DND-41 (cell line): ENCODE data around the gene SEMA3A.

Source experiments
- ATAC-seq: fragments of 200-7000 bp; cut with Tn5 transposase; 3 replicates; pipeline ENCODE4 v1.9.1; 2021; ENCODE audit warnings: low read depth; ENCODE audit not compliant: insufficient read depth
- DNase-seq: peaks from one replicate; pipeline ENCODE4 v3.0.0-alpha.2; 2020
- H2AFZ ChIP-seq: 2 replicates; pipeline ENCODE4 v1.6.0; 2012; ENCODE audit warnings: low read depth, low read length
- H3K27ac ChIP-seq: 2 replicates; pipeline ENCODE4 v1.5.1; 2012; ENCODE audit warnings: low read length, inconsistent platforms
- H3K27me3 ChIP-seq: fragments of 200-600 bp; sonication (generic); 2 replicates; pipeline ENCODE4 v1.6.0; 2012; ENCODE audit warnings: low read length, mild to moderate bottlenecking, inconsistent platforms; ENCODE audit not compliant: insufficient read depth, poor library complexity
- H3K36me3 ChIP-seq: 2 replicates; pipeline ENCODE4 v1.5.1; 2012; ENCODE audit warnings: low read length, inconsistent platforms; ENCODE audit not compliant: insufficient read depth
- H3K4me1 ChIP-seq: 2 replicates; pipeline ENCODE4 v1.5.1; 2012; ENCODE audit warnings: mild to moderate bottlenecking, low read length; ENCODE audit not compliant: insufficient read depth
- H3K4me2 ChIP-seq: 2 replicates; pipeline ENCODE4 v1.6.0; 2012; ENCODE audit warnings: mild to moderate bottlenecking, moderate library complexity, low read length, inconsistent platforms; ENCODE audit not compliant: insufficient read depth
- H3K4me3 ChIP-seq, 2 experiments: fragments of 200-600 bp in 1 of 2; shearing (Covaris generic) in 1 of 2; 2 replicates each; pipeline ENCODE4 v1.5.1; 2012 to 2016; ENCODE audit warnings: inconsistent platforms in 2 of 2, low read length in 2 of 2, mild to moderate bottlenecking in 2 of 2, low read depth in 1 of 2, moderate library complexity in 1 of 2
- H3K79me2 ChIP-seq: 2 replicates; pipeline ENCODE4 v1.6.0; 2012; ENCODE audit warnings: low read length, inconsistent platforms; ENCODE audit not compliant: insufficient read depth
- H3K9ac ChIP-seq: 2 replicates; pipeline ENCODE4 v1.6.0; 2012; ENCODE audit warnings: low read depth, mild to moderate bottlenecking, inconsistent platforms, low read length, moderate library complexity
- H3K9me3 ChIP-seq: 2 replicates; pipeline ENCODE4 v1.5.1; 2012; ENCODE audit warnings: low read length, moderate library complexity, mild to moderate bottlenecking, inconsistent platforms; ENCODE audit not compliant: insufficient read depth, severe bottlenecking
- H4K20me1 ChIP-seq: 2 replicates; pipeline ENCODE4 v1.6.0; 2012; ENCODE audit warnings: low read length; ENCODE audit not compliant: insufficient read depth
- EZH2 ChIP-seq: IDR thresholded peaks from 3 replicates; pipeline ENCODE4 v1.6.1; 2012; ENCODE audit warnings: borderline replicate concordance, low read depth, mild to moderate bottlenecking, moderate library complexity, low read length, inconsistent platforms; ENCODE audit not compliant: severe bottlenecking
- TF ChIP-seq, protein P1 (sequence below): IDR thresholded peaks from 2 replicates; pipeline ENCODE4 v1.5.1; 2012; ENCODE audit warnings: borderline replicate concordance, low read length, moderate library complexity, mild to moderate bottlenecking; ENCODE audit not compliant: poor library complexity, severe bottlenecking; ENCODE audit errors: extremely low read depth

Gene SEMA3A

DNA sequence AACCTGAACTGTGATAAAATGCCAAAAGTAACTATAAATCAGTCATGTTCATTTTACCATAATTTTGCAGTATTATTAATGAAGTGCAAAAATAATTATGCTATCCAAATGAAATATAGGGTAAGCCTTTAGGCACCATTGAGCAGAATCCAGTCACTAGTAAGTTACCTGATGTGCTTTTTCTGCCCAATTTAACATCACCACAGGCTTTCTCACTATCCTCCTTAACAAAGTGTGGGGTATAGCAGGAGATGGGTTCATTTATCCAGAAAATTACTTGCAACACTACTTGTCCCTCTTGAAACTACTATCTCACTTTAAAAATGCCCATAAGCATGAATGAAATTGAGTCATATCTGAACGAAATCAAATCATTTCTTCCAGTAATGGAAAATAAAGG is 211.0 kb downstream of the SEMA3A start:
- no peaks in the 10 kb centered on the region for H3K36me3 ChIP-seq
- no peak for ATAC-seq
- DNase-seq, result no peak
- H3K4me3 ChIP-seq, result no peak overlapping the region
- no peaks in the 10 kb centered on the region for H3K79me2 ChIP-seq
- no peak overlapping the region for H3K27ac ChIP-seq
- H3K9ac ChIP-seq, result no peak overlapping the region
- no peak overlapping the region for H2AFZ ChIP-seq
- no peaks in the 10 kb centered on the region for H3K4me1 ChIP-seq
- no peak for TF ChIP-seq EZH2
- TF ChIP-seq, protein P1, sequence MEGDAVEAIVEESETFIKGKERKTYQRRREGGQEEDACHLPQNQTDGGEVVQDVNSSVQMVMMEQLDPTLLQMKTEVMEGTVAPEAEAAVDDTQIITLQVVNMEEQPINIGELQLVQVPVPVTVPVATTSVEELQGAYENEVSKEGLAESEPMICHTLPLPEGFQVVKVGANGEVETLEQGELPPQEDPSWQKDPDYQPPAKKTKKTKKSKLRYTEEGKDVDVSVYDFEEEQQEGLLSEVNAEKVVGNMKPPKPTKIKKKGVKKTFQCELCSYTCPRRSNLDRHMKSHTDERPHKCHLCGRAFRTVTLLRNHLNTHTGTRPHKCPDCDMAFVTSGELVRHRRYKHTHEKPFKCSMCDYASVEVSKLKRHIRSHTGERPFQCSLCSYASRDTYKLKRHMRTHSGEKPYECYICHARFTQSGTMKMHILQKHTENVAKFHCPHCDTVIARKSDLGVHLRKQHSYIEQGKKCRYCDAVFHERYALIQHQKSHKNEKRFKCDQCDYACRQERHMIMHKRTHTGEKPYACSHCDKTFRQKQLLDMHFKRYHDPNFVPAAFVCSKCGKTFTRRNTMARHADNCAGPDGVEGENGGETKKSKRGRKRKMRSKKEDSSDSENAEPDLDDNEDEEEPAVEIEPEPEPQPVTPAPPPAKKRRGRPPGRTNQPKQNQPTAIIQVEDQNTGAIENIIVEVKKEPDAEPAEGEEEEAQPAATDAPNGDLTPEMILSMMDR, result no peak
- no peaks in the 10 kb centered on the region for H3K27me3 ChIP-seq
- no peaks in the 10 kb centered on the region for H4K20me1 ChIP-seq
- H3K9me3 ChIP-seq, result no peaks in the 10 kb centered on the region
- H3K4me2 ChIP-seq, result no peak overlapping the region

DNA sequence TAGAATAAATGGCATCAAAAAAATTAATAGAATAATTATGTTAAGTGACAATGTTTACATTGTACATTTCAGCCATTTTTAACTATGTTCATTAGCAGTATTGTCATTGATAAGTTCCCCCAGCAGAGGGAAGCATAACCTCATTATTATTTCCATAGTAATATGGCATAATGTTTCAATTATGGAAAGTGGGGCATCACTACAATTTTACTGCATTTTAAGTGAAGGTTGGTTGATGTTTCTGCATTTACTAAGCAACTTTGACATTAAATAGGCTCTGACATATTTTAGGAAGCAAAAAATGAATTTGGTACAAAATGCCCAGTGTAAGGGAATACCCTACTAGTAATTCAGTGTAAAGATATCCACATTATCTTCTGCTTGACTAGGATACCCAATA is 218.3 kb downstream of the SEMA3A start:
- H3K27ac ChIP-seq, result no peak overlapping the region
- no peaks in the 10 kb centered on the region for H3K9me3 ChIP-seq
- H3K4me3 ChIP-seq, result no peak overlapping the region
- H3K9ac ChIP-seq, result no peak overlapping the region
- no peaks in the 10 kb centered on the region for H4K20me1 ChIP-seq
- ATAC-seq (peak; percentile 82), DNase-seq (no peak)
- no peaks in the 10 kb centered on the region for H3K27me3 ChIP-seq
- H3K36me3 ChIP-seq, result no peaks in the 10 kb centered on the region
- H3K4me2 ChIP-seq, result no peak overlapping the region
- no peak overlapping the region for H2AFZ ChIP-seq
- no peaks in the 10 kb centered on the region for H3K4me1 ChIP-seq
- no peaks in the 10 kb centered on the region for H3K79me2 ChIP-seq
- TF ChIP-seq, protein P1, result peak; percentile 81
- TF ChIP-seq EZH2, result no peak

DNA sequence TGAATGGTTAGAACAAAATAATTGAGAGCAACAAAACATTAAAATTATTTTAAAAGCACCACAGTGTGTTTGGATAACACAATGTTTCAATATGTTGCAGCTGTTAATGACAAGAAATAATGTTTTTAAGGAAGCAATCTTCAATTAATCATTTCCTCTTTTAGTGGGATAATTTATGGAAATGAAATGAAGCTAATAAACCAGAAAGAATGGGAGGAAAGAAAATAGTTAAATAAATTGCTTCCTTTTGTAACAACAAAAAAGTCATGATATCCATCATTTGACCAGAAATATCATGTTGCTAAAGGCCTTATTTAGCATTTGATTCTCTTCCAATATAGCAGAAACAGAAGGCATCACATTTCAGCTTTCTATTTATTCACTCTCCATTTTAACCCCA is 224.5 kb downstream of the SEMA3A start:
- DNase-seq, result no peak
- ATAC-seq, result no peak
- Histone ChIP-seq H3K4me1 (no peaks in the 10 kb centered on the region), H3K79me2 (no peaks in the 10 kb centered on the region), H2AFZ (no peak overlapping the region), H3K9me3 (no peaks in the 10 kb centered on the region), H3K36me3 (no peaks in the 10 kb centered on the region), H3K27me3 (no peaks in the 10 kb centered on the region), H3K9ac (no peak overlapping the region), H3K4me2 (no peak overlapping the region), H3K27ac (no peak overlapping the region), H4K20me1 (no peaks in the 10 kb centered on the region), H3K4me3 (no peak overlapping the region)
- no peak for TF ChIP-seq EZH2
- TF ChIP-seq, protein P1, result no peak

DNA sequence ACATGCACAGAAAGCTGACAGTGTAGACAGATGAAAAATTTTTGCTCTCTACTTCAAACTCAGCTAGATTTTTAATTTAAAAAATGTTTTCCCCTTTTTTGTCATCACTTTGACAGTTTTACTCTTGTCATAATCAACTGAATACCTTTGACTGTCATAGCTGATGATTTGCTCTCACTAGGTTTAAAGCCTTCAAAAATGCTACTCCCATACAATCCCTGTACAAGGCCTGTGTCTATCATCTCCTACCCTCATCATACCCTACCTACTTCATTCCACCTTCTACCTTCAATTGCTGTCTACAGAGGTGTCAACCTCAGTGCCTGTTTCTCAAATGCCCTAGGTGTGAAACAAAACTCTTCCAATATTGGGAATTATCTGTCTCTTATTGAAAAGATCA is 230.3 kb downstream of the SEMA3A start:
- H3K4me3 ChIP-seq, result no peak overlapping the region
- H3K4me2 ChIP-seq, result no peak overlapping the region
- ATAC-seq (no peak), DNase-seq (no peak)
- no peaks in the 10 kb centered on the region for H3K36me3 ChIP-seq
- H4K20me1 ChIP-seq, result no peaks in the 10 kb centered on the region
- no peak overlapping the region for H3K27ac ChIP-seq
- H3K9me3 ChIP-seq, result no peaks in the 10 kb centered on the region
- no peaks in the 10 kb centered on the region for H3K27me3 ChIP-seq
- H2AFZ ChIP-seq, result no peak overlapping the region
- H3K79me2 ChIP-seq, result no peaks in the 10 kb centered on the region
- TF ChIP-seq, protein P1, result no peak
- no peaks in the 10 kb centered on the region for H3K4me1 ChIP-seq
- no peak overlapping the region for H3K9ac ChIP-seq
